Activated B cell treated with CpG ODN at 0.5 μM for 24 hours (primary cell): ENCODE measurements around the gene RAPGEF6. TPM values are rescaled to one million over a fixed set of nuclear protein-coding genes. Genes with fewer than 3 reads are reported as not detected.
A peak's percentile ranks its signal among the peaks of the same experiment; 100 is the strongest.
"Not testable (repeated sequence)": the region's sequence is repeated elsewhere in the genome, so short reads cannot be mapped to it uniquely, and the experiment has no call there.

ENCODE experiments used
- ATAC-seq: fragments of 200-7000 bp; cut with Tn5 transposase; one replicate; pipeline ENCODE4 v1.10.0; 2021; ENCODE audit warnings: low read depth, mild to moderate bottlenecking, moderate library complexity
- CTCF ChIA-PET: fragments of 350-600 bp; sonication (Branson Sonifier 250); formaldehyde crosslinking; loops from one replicate; lab custom pipeline; 2021; ENCODE audit warnings: antibody characterized with exemption; lab: Charles Lee
- POLR2A ChIA-PET: fragments of 350-600 bp; sonication (Branson Sonifier 250); formaldehyde crosslinking; loops from one replicate; lab custom pipeline; 2021; ENCODE audit warnings: antibody characterized with exemption; lab: Charles Lee
- DNase-seq: peaks from one replicate; pipeline ENCODE4 v3.0.0; 2022
- H3K27ac Mint-ChIP-seq: one replicate; pipeline ENCODE4 v1.8.0; 2020; ENCODE audit warnings: mixed read lengths
- H3K27me3 Mint-ChIP-seq: one replicate; pipeline ENCODE4 v1.8.0; 2021; ENCODE audit warnings: mixed read lengths
- H3K36me3 Mint-ChIP-seq: one replicate; pipeline ENCODE4 v1.8.0; 2021; ENCODE audit warnings: low read depth, mixed read lengths
- H3K4me1 Mint-ChIP-seq: one replicate; pipeline ENCODE4 v1.8.0; 2021; ENCODE audit warnings: mixed read lengths
- H3K4me3 Mint-ChIP-seq: one replicate; pipeline ENCODE4 v1.8.0; 2020; ENCODE audit warnings: mild to moderate bottlenecking, mixed read lengths
- H3K9me3 Mint-ChIP-seq: one replicate; pipeline ENCODE4 v1.8.0; 2020; ENCODE audit warnings: mixed read lengths
- CTCF ChIP-seq: fragments of 200-600 bp; IDR thresholded peaks from one replicate; pipeline ENCODE4 v1.8.0; 2022; ENCODE audit warnings: antibody characterized with exemption, mild to moderate bottlenecking
- intact Hi-C: fragments of 100-400 bp; cut with micrococcal nuclease; formaldehyde crosslinking; loops from one replicate; pipeline ENCODE4 v1.15.1; 2024
- total RNA-seq: library from RNA; stranded (reverse); gene quantifications from 2 replicates; pipeline ENCODE4 v1.2.3, GENCODE V29; 2022

Gene RAPGEF6
- total RNA-seq, 1 donor from 2014 or later: 45.1 TPM

- Mint-ChIP-seq H3K4me3 (peak overlapping the region; percentile 46), H3K9me3 (no peaks in the 10 kb centered on the region), H3K36me3 (peaks cover 69% of the 10 kb centered on the region), H3K27ac (peak overlapping the region; percentile 80), H3K27me3 (no peaks in the 10 kb centered on the region), H3K4me1 (peaks cover 23% of the 10 kb centered on the region)
- intact Hi-C loops: loop anchor here (1.0 to 2.0 kb wide), 3 partner anchors 8 to 614 kb away; no protein-coding TSS in a partner anchor
- ChIA-PET CTCF (interaction anchor here (0.8 to 1.7 kb wide), 4 partner anchors 8 to 519 kb away, joined by 3 to 6 read pairs (median 4); no protein-coding TSS in a partner anchor), POLR2A (interaction anchor here (1.2 kb wide), 2 partner anchors 224 to 991 kb away, joined by 3 to 5 read pairs; partner anchors contain the start of gene CDC42SE2)
- TF ChIP-seq CTCF: no peak
- ATAC-seq: peak; percentile 72
- DNase-seq: no peak
Observed at GRCh38 chr5:131488463-131488862, 146.6 kb downstream of the RAPGEF6 start.

GRCh38 chr5:131487371-131487770 is 147.7 kb downstream of the RAPGEF6 start:
- H3K27ac Mint-ChIP-seq, ATAC-seq, DNase-seq, intact Hi-C loops, H3K4me3 Mint-ChIP-seq, H3K9me3 Mint-ChIP-seq, H3K27me3 Mint-ChIP-seq: not testable (repeated sequence)
- POLR2A ChIA-PET: interaction anchor here (1.0 kb wide), 1 partner anchor 8 kb away, joined by 3 read pairs; no protein-coding TSS in a partner anchor
- H3K36me3 Mint-ChIP-seq: peaks cover 74% of the 10 kb centered on the region
- CTCF ChIA-PET: interaction anchor here (1.3 to 1.7 kb wide), 2 partner anchors 9 to 19 kb away, joined by 4 to 6 read pairs; no protein-coding TSS in a partner anchor
- peaks cover 23% of the 10 kb centered on the region for H3K4me1 Mint-ChIP-seq

GRCh38 chr5:131482617-131483016 is 152.4 kb downstream of the RAPGEF6 start:
- ChIA-PET POLR2A (interaction anchor here (0.6 kb wide), 1 partner anchor 220 kb away, joined by 3 read pairs; no protein-coding TSS in a partner anchor), CTCF (no interaction called here)
- Mint-ChIP-seq H3K9me3 (no peaks in the 10 kb centered on the region), H3K36me3 (peaks cover 79% of the 10 kb centered on the region), H3K27ac (no peak overlapping the region), H3K27me3 (no peaks in the 10 kb centered on the region), H3K4me1 (peaks cover 2% of the 10 kb centered on the region), H3K4me3 (no peak overlapping the region)
- DNase-seq (no peak), ATAC-seq (no peak)
- intact Hi-C loops: no loop called here
- no peak for TF ChIP-seq CTCF

GRCh38 chr5:131481569-131481968 is 153.5 kb downstream of the RAPGEF6 start:
- no peak for ATAC-seq
- Mint-ChIP-seq H3K27me3 (no peaks in the 10 kb centered on the region), H3K27ac (no peak overlapping the region), H3K4me1 (peaks cover 2% of the 10 kb centered on the region), H3K9me3 (no peaks in the 10 kb centered on the region), H3K36me3 (peaks cover 78% of the 10 kb centered on the region), H3K4me3 (no peak overlapping the region)
- intact Hi-C loops: no loop called here
- CTCF ChIA-PET: no interaction called here
- no peak for TF ChIP-seq CTCF
- DNase-seq: no peak
- POLR2A ChIA-PET: no interaction called here

- DNase-seq: no peak
- H3K27ac Mint-ChIP-seq: no peak overlapping the region
- CTCF ChIA-PET: no interaction called here
- H3K9me3 Mint-ChIP-seq: no peaks in the 10 kb centered on the region
- intact Hi-C loops: no loop called here
- no peak overlapping the region for H3K4me3 Mint-ChIP-seq
- H3K27me3 Mint-ChIP-seq: no peaks in the 10 kb centered on the region
- H3K36me3 Mint-ChIP-seq: peaks cover 76% of the 10 kb centered on the region
- POLR2A ChIA-PET: no interaction called here
- no peak for TF ChIP-seq CTCF
- ATAC-seq: no peak
- no peaks in the 10 kb centered on the region for H3K4me1 Mint-ChIP-seq
Observed at GRCh38 chr5:131475541-131475941, 159.5 kb downstream of the RAPGEF6 start.
